ENCODE measurements around the gene PKN1. TPM values are rescaled to one million over a fixed set of nuclear protein-coding genes. Genes with fewer than 3 reads are reported as not detected.
A peak's percentile ranks its signal among the peaks of the same experiment; 100 is the strongest.
"Not testable (repeated sequence)": the region's sequence is repeated elsewhere in the genome, so short reads cannot be mapped to it uniquely, and the experiment has no call there.

The PKN1 gene
- total RNA-seq, 1 experiment from 2014 or later, result 98.6 TPM

DNA sequence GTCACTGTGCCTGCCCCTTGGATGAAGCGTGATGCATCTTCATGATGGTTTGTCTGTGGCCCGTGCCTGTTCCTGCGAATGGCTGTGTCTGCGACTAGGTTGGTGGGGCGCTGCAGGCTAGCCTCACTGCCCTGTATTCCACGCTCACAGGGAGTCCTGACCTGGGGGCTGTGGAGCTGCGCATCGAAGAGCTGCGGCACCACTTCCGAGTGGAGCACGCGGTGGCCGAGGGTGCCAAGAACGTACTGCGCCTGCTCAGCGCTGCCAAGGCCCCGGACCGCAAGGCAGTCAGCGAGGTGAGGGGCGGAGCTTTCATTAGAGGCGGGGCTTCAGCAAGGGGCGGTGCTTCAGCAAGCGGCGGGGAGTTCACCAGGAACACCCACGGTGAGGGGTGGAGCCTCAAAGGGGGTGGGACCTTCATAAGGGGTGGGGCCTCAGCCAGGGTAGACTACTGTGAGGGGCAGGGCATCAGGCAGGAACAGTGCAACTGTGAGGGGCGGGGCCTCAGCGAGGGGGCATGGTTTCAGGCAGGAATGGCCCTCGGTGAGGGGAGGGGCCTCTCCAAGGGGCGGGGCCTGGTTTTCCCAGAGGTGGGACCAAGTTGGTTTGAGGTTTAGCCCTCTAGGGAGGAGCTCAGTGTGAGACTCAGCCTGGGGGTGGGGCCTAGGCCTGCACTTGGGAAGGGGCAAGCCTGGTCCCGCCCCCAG lies 17.2 kb downstream of the PKN1 start:
- in situ Hi-C loops (cut with HindIII; ENCODE audit: low sequenced_read_pairs), result no loop called here

DNA sequence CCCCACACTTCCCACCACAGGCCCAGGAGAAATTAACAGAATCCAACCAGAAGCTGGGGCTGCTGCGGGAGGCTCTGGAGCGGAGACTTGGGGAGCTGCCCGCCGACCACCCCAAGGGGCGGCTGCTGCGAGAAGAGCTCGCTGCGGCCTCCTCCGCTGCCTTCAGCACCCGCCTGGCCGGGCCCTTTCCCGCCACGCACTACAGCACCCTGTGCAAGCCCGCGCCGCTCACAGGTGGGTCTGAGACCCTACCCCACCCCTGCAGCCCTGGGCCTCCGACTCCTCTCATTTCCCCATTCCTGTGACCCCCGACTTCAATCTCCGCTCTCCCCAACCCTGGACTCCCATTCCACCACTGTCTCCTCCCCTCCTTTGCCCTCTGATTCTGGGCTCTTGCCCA lies 17.8 kb downstream of the PKN1 start:
- DNase-seq (ENCODE audit: low spot score), result no peak
- in situ Hi-C loops (cut with HindIII; ENCODE audit: low sequenced_read_pairs), result no loop called here

More for the DNA sequence above, 17.2 kb downstream of the PKN1 start:
- peak; percentile 39 for DNase-seq (ENCODE audit: low spot score)

DNA sequence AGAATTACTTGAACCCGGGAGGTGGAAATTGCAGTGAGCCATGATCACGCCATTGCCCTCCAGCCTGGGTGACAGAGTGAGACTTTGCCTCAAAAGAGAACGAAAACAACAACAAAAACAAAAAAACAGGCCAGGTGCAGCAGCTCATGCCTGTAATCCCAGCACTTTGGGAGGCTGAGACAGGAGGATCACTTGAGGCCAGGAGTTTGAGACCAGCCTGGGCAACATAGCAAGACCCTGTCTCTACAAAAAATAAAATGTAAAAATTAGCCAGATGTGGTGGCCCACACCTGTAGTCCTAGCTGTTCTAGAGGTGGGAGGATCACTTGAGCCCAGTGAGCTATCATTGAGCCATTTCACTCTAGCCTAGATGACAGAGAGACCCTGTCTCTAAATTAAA lies 19.2 kb downstream of the PKN1 start:
- in situ Hi-C loops (cut with HindIII; ENCODE audit: low sequenced_read_pairs); DNase-seq (ENCODE audit: low spot score): not testable (repeated sequence)

DNA sequence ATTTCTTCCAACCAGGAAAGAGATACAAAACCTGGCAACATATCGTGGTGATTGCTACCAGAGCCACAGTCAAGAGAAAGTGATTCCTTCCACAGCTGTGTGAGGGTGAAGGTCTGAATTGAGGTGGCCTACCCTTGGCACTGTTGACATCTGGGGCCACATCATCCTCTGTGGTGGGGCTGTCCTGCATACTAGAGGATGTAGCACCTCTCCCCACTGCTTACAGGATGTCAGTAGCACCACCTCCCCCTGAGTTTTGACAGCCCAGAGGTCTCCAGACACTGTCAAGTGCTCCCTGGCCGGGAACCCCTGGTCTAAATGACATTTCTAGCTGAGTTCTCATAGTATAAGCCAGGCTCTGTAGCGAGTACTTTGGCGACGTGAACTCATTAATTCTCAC lies 26.6 kb downstream of the PKN1 start:
- no peak for DNase-seq (ENCODE audit: low spot score)
- in situ Hi-C loops (cut with HindIII; ENCODE audit: low sequenced_read_pairs), result no loop called here

DNA sequence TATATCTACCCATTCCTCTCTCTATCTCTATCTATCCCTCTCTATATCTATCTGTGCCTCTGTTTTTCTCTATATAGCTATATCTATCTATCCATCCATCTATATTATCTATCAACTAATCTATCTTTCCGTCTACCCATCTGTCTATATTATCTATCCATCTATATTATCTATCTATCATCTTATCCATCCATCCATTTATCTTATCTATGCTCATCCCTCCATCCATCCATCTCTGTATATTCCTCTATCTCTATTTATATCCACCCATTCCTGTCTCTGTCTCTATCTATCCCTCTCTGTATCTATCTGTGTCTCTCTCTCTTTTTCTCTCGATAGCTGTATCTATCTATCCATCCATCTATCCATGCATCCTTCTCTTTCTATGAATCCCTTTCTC lies 27.8 kb downstream of the PKN1 start:
- in situ Hi-C loops (cut with HindIII; ENCODE audit: low sequenced_read_pairs), result no loop called here
- no peak for DNase-seq (ENCODE audit: low spot score)

DNA sequence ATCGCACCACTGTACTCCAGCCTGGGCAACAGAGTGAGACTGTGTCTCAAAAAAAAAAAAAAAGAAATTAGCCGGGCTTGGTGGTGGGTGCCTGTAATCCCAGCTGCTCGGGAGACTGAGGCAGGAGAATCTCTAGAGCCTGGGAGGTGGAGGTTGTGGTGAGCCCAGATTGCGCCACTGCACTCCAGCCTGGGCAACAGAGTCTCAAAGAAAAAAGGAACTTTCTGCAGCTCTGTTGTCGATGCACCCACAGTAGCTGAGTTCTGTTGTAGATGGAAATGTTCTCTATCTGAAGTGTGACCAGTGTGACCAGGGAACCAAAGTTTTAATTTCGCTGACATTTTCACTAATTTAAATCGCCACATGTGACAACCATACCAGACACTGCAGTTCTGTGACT lies 29.3 kb downstream of the PKN1 start:
- not testable (repeated sequence) for DNase-seq (ENCODE audit: low spot score)

DNA sequence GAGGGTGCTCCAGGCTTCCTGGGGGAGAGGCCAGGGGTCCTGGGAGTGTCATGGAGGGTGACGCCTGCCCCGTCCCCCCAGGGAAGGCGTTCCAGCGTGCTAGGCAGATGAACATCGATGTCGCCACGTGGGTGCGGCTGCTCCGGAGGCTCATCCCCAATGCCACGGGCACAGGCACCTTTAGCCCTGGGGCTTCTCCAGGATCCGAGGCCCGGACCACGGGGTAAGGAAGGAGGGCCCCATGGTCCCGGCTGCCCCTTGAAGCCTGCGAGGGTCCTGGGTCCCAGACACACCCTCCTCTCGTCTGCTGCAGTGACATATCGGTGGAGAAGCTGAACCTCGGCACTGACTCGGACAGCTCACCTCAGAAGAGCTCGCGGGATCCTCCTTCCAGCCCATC lies 30.6 kb downstream of the PKN1 start:
- no peak for DNase-seq (ENCODE audit: low spot score)
- in situ Hi-C loops (cut with HindIII; ENCODE audit: low sequenced_read_pairs), result no loop called here

More for the DNA sequence above, 29.3 kb downstream of the PKN1 start:
- in situ Hi-C loops (cut with HindIII; ENCODE audit: low sequenced_read_pairs), result not testable (repeated sequence)

DNA sequence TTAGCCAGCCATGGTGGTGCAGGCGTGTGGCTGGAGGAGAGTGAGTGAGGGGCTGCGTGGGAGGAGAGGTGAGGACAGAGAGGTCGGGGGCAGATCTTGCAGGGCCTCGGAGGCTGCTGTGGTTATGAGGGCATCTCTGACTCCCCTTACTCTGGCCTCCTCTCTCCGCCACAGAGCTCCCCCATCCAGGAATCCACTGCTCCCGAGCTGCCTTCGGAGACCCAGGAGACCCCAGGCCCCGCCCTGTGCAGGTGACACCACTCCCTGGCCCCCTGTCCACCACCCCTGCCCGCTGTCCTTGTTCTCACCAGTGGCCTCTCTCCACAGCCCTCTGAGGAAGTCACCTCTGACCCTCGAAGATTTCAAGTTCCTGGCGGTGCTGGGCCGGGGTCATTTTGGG lies 34.3 kb downstream of the PKN1 start:
- in situ Hi-C loops (cut with HindIII; ENCODE audit: low sequenced_read_pairs), result no loop called here
- no peak for DNase-seq (ENCODE audit: low spot score)

DNA sequence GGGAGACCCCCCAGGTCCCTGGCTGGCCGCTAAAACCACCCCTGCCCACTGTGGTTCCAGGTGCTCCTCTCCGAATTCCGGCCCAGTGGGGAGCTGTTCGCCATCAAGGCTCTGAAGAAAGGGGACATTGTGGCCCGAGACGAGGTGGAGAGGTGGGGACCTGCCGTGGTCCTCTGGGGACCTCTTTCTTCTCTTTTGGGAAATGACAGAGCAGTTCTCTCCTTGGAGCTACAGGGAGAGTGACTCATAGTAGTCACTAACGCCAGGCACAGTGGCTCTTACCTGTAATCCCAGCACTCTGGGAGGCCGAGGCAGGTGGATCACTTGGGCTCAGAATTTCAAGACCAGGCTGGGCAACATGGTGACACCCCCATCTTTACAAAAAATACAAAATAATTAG lies 34.7 kb downstream of the PKN1 start:
- no peak for DNase-seq (ENCODE audit: low spot score)
- in situ Hi-C loops (cut with HindIII; ENCODE audit: low sequenced_read_pairs), result no loop called here

DNA sequence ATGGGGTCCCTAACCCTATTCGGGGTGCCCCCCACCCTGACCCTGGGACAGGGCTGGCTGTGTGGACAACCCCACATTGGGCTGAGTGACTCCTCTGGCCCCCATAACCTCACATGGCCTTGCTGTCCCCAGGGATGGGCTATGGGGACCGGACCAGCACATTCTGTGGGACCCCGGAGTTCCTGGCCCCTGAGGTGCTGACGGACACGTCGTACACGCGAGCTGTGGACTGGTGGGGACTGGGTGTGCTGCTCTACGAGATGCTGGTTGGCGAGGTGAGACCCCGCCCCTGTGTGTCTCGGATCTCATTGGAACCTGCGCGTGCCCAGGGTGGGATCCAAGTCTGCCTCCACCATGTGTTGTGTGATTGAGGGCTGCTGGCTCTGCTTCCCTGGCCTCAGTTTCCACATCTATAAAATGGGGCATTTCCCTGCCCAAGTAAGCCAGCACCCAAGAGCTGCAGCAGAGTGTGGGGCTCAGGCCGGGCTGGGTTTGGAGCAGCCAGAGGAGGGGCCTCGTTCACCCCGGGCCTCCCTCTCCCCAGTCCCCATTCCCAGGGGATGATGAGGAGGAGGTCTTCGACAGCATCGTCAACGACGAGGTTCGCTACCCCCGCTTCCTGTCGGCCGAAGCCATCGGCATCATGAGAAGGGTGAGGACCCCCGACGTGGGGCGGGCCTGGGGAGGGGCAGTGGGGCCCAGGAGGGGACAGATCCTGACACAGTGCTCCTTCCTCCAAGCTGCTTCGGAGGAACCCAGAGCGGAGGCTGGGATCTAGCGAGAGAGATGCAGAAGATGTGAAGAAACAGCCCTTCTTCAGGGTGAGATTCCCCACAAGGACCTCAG lies 37.1 kb downstream of the PKN1 start:
- in situ Hi-C loops (cut with HindIII; ENCODE audit: low sequenced_read_pairs), result no loop called here
- no peak for DNase-seq (ENCODE audit: low spot score)

DNA sequence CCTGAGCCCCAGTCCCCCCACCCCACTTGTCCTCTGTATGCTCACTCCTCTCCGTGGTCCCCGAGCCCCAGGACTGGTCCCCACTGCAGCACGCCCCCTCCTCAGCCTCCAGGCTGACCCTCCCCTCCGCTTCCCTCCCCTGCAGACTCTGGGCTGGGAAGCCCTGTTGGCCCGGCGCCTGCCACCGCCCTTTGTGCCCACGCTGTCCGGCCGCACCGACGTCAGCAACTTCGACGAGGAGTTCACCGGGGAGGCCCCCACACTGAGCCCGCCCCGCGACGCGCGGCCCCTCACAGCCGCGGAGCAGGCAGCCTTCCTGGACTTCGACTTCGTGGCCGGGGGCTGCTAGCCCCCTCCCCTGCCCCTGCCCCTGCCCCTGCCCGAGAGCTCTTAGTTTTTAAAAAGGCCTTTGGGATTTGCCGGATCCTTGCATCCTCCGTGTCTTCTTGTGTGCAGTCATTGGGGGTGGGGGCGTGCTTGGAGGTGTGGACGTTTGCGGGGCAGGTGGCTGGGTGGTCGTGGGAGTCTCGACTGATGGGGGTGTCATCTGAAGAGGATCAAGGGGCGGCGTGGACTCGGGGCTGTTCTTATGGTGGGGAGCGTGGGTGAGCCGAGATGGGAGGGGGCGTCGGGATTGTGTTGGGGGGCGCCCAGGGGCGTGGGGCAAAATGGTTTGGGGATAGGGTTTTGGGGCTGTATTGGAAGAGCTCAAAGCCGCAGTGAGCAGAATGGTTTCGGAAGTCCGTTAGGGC lies 38.5 kb downstream of the PKN1 start:
- in situ Hi-C loops (cut with HindIII; ENCODE audit: low sequenced_read_pairs), result no loop called here
- DNase-seq (ENCODE audit: low spot score), result no peak

DNA sequence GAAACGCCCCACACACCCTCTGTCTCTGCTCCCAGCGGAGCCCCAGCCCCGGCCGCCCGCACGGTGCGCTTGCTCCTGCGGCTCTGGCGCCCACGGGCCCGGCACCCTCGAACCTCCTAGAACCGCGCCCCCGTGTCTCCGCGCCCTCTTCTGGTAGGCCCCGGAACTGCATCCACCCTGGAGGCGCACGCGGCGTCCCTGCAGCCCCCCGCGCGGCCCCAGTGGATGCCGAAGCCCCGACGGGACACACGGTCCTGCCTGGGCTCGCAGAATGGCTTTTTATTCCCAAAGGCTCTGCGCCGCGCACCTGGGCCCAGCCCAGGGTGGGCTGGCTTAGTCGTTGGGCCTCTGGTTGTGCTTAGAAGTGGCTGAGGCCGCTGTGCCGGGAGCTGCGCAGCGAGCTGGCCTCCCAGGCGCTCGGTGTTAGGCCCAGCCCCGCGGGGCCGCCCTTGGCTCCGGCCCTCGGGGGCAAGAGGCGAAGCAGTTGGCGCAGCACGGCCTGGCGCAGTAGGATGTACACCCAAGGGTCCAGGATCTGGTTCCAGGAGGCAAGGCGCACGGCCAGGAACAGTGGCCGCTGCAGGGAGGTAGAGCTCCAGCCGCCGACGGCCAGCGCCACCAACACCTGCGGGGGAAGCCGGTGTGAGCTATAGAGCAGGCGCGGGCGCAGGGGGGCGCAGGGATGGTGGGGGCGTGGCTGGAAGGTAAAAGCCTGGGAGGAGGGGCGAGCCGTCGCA lies 39.3 kb downstream of the PKN1 start:
- in situ Hi-C loops (cut with HindIII; ENCODE audit: low sequenced_read_pairs), result no loop called here
- peak; percentile 48 for DNase-seq (ENCODE audit: low spot score)

DNA sequence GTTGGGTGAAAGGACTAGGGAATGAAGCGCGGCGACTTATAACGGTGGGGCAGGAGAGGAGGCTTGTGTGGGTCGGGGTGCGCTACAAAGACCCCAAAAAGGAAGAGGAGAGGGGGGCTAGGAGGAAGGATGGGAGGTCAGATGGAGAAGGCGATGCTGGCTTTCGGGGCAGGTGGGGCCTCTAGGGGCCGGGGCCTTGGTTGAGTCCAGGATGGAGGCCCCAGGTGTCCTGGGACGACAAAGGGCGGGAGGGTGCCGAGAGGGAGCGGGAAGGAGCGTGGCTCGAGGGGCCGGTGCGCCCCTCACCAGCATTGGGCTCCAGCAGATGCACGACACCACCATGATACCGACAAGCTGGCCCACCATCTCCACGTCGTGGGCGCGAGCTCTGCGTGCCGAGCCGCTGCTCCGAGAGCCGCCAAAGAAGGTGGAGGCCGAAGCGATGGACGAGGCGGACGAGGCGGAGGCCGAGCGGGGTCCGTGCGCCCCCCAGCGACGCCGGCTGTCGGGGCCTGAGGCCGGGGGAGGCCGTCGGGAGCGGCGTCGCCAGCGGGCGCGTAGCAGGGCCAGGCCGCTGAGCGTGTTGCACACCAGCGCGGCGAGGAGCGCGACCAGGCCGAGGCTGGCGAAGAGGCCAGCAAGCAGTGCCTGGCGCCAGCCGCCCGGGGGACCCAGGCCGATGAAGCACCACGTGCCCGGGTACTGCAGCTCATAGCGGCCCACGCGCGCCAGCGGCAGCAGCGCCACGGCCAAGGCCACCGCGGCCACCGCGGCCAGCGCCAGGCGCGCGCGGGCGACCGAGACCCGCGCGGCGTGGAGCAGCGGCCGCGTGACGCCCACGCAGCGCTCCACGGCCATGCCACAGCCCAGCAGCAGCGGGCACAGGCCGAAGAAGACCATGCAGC lies 40.2 kb downstream of the PKN1 start:
- no peak for DNase-seq (ENCODE audit: low spot score)

DNA sequence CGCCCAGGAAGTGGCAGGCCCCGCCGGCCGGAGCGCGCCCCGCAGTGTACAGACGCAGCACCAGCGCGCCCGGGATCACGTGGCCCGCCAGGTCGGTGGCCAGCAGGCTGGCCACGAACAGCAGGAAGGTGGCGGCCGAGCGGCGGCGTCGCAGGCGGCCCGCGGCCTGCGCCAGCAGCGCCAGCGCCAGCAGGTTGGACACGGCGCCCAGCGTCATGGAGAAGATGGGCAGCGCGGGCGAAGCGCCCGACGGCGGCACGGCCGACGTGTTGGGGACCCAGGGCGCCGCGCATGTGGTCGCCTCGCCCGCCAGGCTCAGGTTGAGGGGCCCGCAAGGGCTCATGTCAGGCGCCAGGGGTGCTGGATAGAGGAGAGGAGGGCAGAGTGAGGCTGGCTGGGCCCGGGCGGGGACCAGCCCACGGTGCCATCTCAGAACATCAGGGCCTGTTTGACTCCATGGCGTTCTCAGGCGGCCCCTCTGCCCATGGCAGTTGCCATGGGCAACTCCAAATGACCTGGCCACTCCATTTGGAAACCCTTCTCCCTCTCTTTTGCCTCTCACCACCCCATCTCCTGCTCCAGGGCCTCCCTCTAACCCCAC lies 41.0 kb downstream of the PKN1 start:
- in situ Hi-C loops (cut with HindIII; ENCODE audit: low sequenced_read_pairs), result no loop called here

More for the DNA sequence above, 40.2 kb downstream of the PKN1 start:
- in situ Hi-C loops (cut with HindIII; ENCODE audit: low sequenced_read_pairs), result no loop called here

DNA sequence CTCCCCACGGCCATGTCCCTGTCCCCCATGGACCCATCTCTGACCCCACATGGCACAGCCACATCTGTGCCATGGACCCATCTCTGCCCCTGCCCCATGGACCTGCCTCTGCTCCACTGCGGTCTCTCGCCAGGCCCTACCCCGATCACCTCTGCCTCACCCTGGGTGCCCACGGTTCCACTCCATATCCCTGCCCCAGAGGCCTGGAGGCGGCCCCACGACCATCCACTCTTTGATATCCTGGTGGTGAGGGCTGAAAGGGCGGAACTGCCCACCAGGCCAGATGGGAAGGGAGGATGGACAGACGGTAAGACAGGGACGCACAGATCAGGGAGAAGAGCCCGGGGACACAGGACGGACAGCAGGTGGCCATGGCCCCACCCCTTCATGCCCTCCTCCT lies 41.7 kb downstream of the PKN1 start:
- no peak for DNase-seq (ENCODE audit: low spot score)
- in situ Hi-C loops (cut with HindIII; ENCODE audit: low sequenced_read_pairs), result no loop called here

More for the DNA sequence above, 41.0 kb downstream of the PKN1 start:
- DNase-seq (ENCODE audit: low spot score), result peak; percentile 19

DNA sequence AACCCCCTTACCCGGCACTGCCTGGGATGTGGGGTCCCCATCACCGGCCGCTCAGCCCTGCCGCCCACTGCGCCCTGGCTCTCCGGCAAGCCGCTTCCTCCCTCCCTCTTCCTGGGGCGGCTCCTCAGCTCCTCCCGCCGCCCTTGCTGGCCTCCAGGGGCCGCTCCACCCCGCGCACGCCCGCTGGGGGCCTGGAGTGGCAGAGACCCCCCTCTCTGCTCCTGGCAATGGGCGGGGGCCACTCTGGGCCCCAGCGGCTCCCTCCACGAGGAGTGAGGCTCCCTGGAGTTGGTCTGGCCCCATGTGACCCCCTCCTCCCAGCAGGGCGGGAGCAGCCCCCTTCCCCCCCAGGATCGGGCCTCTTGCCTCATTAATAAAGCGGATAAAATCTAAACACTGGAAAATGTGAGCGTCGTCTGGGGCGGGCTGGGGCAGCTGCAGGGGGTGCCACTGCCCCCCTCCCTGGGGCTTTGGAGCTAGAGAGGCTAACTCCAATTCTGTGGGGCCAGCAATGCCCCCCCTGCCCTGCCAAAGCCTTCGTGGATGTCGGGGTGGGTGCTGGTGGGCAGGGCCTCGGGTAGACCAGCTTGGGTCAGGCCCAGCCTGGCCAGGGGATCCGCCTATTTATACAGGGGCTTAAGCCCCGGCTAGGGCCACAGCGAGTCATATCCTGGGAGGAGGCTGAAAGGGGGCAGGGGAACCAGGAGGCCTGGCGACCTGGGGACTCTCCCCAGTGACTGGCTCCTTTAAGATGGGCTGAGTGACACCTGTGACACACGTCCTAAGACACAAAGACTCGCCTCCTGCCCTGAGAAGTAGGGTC lies 42.4 kb downstream of the PKN1 start, which contains the start of gene PTGER1:
Gene PTGER1 (minus strand): TSS at position 104 of the 823 bp plus-strand sequence. CDS start 1,034 bp downstream, outside the sequence.
- no peak for DNase-seq (ENCODE audit: low spot score)

DNA sequence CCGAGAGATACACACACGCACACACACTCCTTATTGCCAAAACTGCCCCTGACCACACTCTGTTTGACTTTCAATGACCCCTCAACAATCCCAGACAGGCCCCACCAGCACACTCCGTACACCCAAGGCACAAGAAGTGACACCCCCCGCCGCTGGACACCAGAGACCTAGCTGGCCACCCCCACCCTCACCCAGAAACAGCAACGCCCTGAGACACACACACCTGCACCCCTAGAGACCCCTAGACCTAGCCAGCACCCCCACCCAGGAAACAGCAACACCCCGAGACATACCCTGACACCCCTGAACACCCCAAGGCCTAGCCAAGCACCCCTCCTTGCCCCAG lies 43.2 kb downstream of the PKN1 start:
- DNase-seq (ENCODE audit: low spot score), result no peak
- in situ Hi-C loops (cut with HindIII; ENCODE audit: low sequenced_read_pairs), result no loop called here

More for the DNA sequence above, 42.4 kb downstream of the PKN1 start, which contains the start of gene PTGER1:
- in situ Hi-C loops (cut with HindIII; ENCODE audit: low sequenced_read_pairs), result no loop called here
